Neural crest cell (in vitro differentiated cells): ENCODE data around the gene IRX4. TPM values are rescaled to one million over a fixed set of nuclear protein-coding genes. Genes with fewer than 3 reads are reported as not detected.

ENCODE experiments used
- DNase-seq: peaks from one replicate; pipeline ENCODE4 v3.0.0; 2021; ENCODE audit warnings: low read depth, mixed read lengths, low spot score
- H3K27ac Mint-ChIP-seq: one replicate; pipeline ENCODE4 v1.8.0; 2021; ENCODE audit warnings: mild to moderate bottlenecking, mixed read lengths; ENCODE audit not compliant: unreplicated experiment
- H3K27me3 Mint-ChIP-seq: 2 replicates; pipeline ENCODE4 v1.8.0; 2021; ENCODE audit warnings: low read depth, mild to moderate bottlenecking, mixed read lengths
- H3K36me3 Mint-ChIP-seq: 2 replicates; pipeline ENCODE4 v1.8.0; 2021; ENCODE audit warnings: low read depth, mild to moderate bottlenecking, mixed read lengths
- H3K4me1 Mint-ChIP-seq: 2 replicates; pipeline ENCODE4 v1.8.0; 2021; ENCODE audit warnings: mixed read lengths
- H3K4me3 Mint-ChIP-seq: one replicate; pipeline ENCODE4 v1.8.0; 2021; ENCODE audit warnings: mild to moderate bottlenecking, mixed read lengths
- H3K9me3 Mint-ChIP-seq: 2 replicates; pipeline ENCODE4 v1.8.0; 2021; ENCODE audit warnings: mixed read lengths
- CTCF ChIP-seq: fragments of 200-600 bp; sonication (generic); conservative IDR thresholded peaks from 2 replicates; pipeline ENCODE4 v1.5.0; 2021; ENCODE audit warnings: antibody characterized with exemption, mild to moderate bottlenecking
- total RNA-seq: library from RNA; stranded (reverse); gene quantifications from 2 replicates; pipeline ENCODE4 v1.2.1, GENCODE V29; 2021

The IRX4 gene
- total RNA-seq, 1 donor from 2014 or later = 0.28 TPM

GRCh38 chr5:1852324-1852947, 30.3 kb downstream of the IRX4 start:
- Mint-ChIP-seq H3K9me3 (no peaks in the 10 kb centered on the region), H3K4me1 (peaks cover 22% of the 10 kb centered on the region), H3K4me3 (no peak overlapping the region), H3K27ac (no peak overlapping the region), H3K27me3 (peaks cover 31% of the 10 kb centered on the region), H3K36me3 (no peaks in the 10 kb centered on the region)
- TF ChIP-seq CTCF = no peak
- DNase-seq = no peak

GRCh38 chr5:1851290-1851934, 31.3 kb downstream of the IRX4 start:
- Mint-ChIP-seq H3K27me3 (peaks cover 31% of the 10 kb centered on the region), H3K36me3 (no peaks in the 10 kb centered on the region), H3K4me1 (peaks cover 22% of the 10 kb centered on the region), H3K27ac (no peak overlapping the region), H3K4me3 (no peak overlapping the region), H3K9me3 (no peaks in the 10 kb centered on the region)
- no peak for DNase-seq
- TF ChIP-seq CTCF = no peak

- Mint-ChIP-seq H3K27ac (no peak overlapping the region), H3K4me3 (no peak overlapping the region), H3K27me3 (peaks cover 31% of the 10 kb centered on the region), H3K9me3 (no peaks in the 10 kb centered on the region), H3K4me1 (peaks cover 22% of the 10 kb centered on the region), H3K36me3 (no peaks in the 10 kb centered on the region)
- no peak for DNase-seq
- no peak for TF ChIP-seq CTCF
Observed at GRCh38 chr5:1850324-1851154, 32.2 kb downstream of the IRX4 start.

GRCh38 chr5:1847611-1848010, 35.1 kb downstream of the IRX4 start:
- Mint-ChIP-seq H3K9me3 (no peaks in the 10 kb centered on the region), H3K4me1 (peaks cover 22% of the 10 kb centered on the region), H3K27me3 (peaks cover 21% of the 10 kb centered on the region), H3K27ac (no peak overlapping the region), H3K36me3 (no peaks in the 10 kb centered on the region), H3K4me3 (no peak overlapping the region)
- TF ChIP-seq CTCF = no peak
- no peak for DNase-seq

GRCh38 chr5:1847056-1847455, 35.7 kb downstream of the IRX4 start:
- peaks cover 22% of the 10 kb centered on the region for H3K4me1 Mint-ChIP-seq
- no peaks in the 10 kb centered on the region for H3K36me3 Mint-ChIP-seq
- no peak overlapping the region for H3K27ac Mint-ChIP-seq
- no peaks in the 10 kb centered on the region for H3K9me3 Mint-ChIP-seq
- H3K27me3 Mint-ChIP-seq = peaks cover 21% of the 10 kb centered on the region
- no peak for DNase-seq
- no peak overlapping the region for H3K4me3 Mint-ChIP-seq
- no peak for TF ChIP-seq CTCF
